Neural cell (in vitro differentiated cells): ENCODE measurements around the gene GPRIN1. TPM values are rescaled to one million over a fixed set of nuclear protein-coding genes. Genes with fewer than 3 reads are reported as not detected.

Experiments used
- H2AFZ ChIP-seq: fragments of 200-600, 300-800 bp; sonication (generic), shearing (Covaris generic); 2 replicates; pipeline ENCODE4 v1.6.0; 2014; ENCODE audit warnings: low read depth, mild to moderate bottlenecking, antibody characterized with exemption, low read length, moderate library complexity
- H3F3A ChIP-seq: fragments of 200-600 bp; shearing (Covaris generic); 2 replicates; pipeline ENCODE4 v1.6.1; 2016; ENCODE audit warnings: mild to moderate bottlenecking, moderate library complexity, mixed read lengths, antibody characterized with exemption, low read length; ENCODE audit not compliant: insufficient read depth, poor library complexity, severe bottlenecking
- H3K27ac ChIP-seq: fragments of 200-600, 300-800 bp; sonication (generic), shearing (Covaris generic); 2 replicates; pipeline ENCODE4 v1.5.1; 2014; ENCODE audit warnings: mild to moderate bottlenecking, low read length, moderate library complexity
- H3K27me3 ChIP-seq: fragments of 300-800, 200-600 bp; sonication (generic), shearing (Covaris generic); 2 replicates; pipeline ENCODE4 v1.6.0; 2014; ENCODE audit warnings: mild to moderate bottlenecking, low read depth, low read length, moderate library complexity; ENCODE audit not compliant: insufficient read depth
- H3K36me3 ChIP-seq: fragments of 300-800, 200-600 bp; sonication (generic), shearing (Covaris generic); 2 replicates; pipeline ENCODE4 v1.5.1; 2014; ENCODE audit warnings: mild to moderate bottlenecking, antibody characterized with exemption, low read length, moderate library complexity; ENCODE audit not compliant: insufficient read depth
- H3K4me2 ChIP-seq: fragments of 300-800, 200-600 bp; sonication (generic), shearing (Covaris generic); 2 replicates; pipeline ENCODE4 v1.6.0; 2014; ENCODE audit warnings: mild to moderate bottlenecking, low read length
- H3K4me3 ChIP-seq: fragments of 300-800, 200-600 bp; sonication (generic), shearing (Covaris generic); 2 replicates; pipeline ENCODE4 v1.5.1; 2014; ENCODE audit warnings: mild to moderate bottlenecking, low read length, moderate library complexity
- H3K79me2 ChIP-seq: fragments of 200-600 bp; shearing (Covaris generic); replicated peaks from 2 replicates; pipeline ENCODE4 v1.6.0; 2014; ENCODE audit warnings: mild to moderate bottlenecking, low read length, moderate library complexity; ENCODE audit not compliant: insufficient read depth
- H3K9ac ChIP-seq: fragments of 300-800, 200-600 bp; sonication (generic), shearing (Covaris generic); 2 replicates; pipeline ENCODE4 v1.6.1; 2016; ENCODE audit warnings: mild to moderate bottlenecking, low read length, mixed read lengths
- H3K9me2 ChIP-seq: fragments of 200-600 bp; shearing (Covaris generic); 2 replicates; pipeline ENCODE4 v1.6.1; 2016; ENCODE audit warnings: mild to moderate bottlenecking, low read length, mixed read lengths; ENCODE audit not compliant: insufficient read depth
- H3K9me3 ChIP-seq: fragments of 200-600, 300-800 bp; sonication (generic), shearing (Covaris generic); 2 replicates; pipeline ENCODE4 v1.6.1; 2016; ENCODE audit warnings: mild to moderate bottlenecking, mixed run types, low read length, moderate library complexity, mixed read lengths
- H4K20me1 ChIP-seq: fragments of 200-600 bp; shearing (Covaris generic); 2 replicates; pipeline ENCODE4 v1.6.1; 2016; ENCODE audit warnings: mild to moderate bottlenecking, mixed run types; ENCODE audit not compliant: insufficient read depth
- CTCF ChIP-seq: fragments of 450-650 bp; IDR thresholded peaks from 2 replicates; pipeline ENCODE4 v1.5.1; 2014; ENCODE audit warnings: antibody characterized with exemption, mild to moderate bottlenecking, moderate library complexity; ENCODE audit not compliant: poor library complexity, severe bottlenecking
- EP300 ChIP-seq: fragments of 450-650 bp; conservative IDR thresholded peaks from 2 replicates; pipeline ENCODE4 v1.6.1; 2014; ENCODE audit warnings: antibody characterized with exemption, mild to moderate bottlenecking, moderate library complexity; ENCODE audit not compliant: poor library complexity, severe bottlenecking
- EZH2 ChIP-seq: fragments of 200-600, 300-800 bp; shearing (Covaris generic), sonication (generic); IDR thresholded peaks from 2 replicates; pipeline ENCODE4 v1.6.1; 2014; ENCODE audit warnings: antibody characterized with exemption, low read length, borderline replicate concordance, mild to moderate bottlenecking; ENCODE audit not compliant: insufficient read depth, poor library complexity, severe bottlenecking
- MXI1 ChIP-seq: fragments of 450-650 bp; conservative IDR thresholded peaks from 2 replicates; pipeline ENCODE4 v1.6.1; 2014; ENCODE audit warnings: antibody characterized with exemption, mild to moderate bottlenecking; ENCODE audit not compliant: poor library complexity, severe bottlenecking
- POLR2AphosphoS5 ChIP-seq: IDR thresholded peaks from 2 replicates; pipeline ENCODE4 v1.6.1; 2012
- RAD21 ChIP-seq: fragments of 450-650 bp; conservative IDR thresholded peaks from 2 replicates; pipeline ENCODE4 v1.6.1; 2014; ENCODE audit warnings: antibody characterized with exemption, mild to moderate bottlenecking, moderate library complexity
- REST ChIP-seq: IDR thresholded peaks from 2 replicates; pipeline ENCODE4 v1.6.1; 2012; ENCODE audit warnings: borderline replicate concordance
- SMC3 ChIP-seq: fragments of 450-650 bp; conservative IDR thresholded peaks from 2 replicates; pipeline ENCODE4 v1.6.1; 2014; ENCODE audit warnings: antibody characterized with exemption, mild to moderate bottlenecking, moderate library complexity; ENCODE audit not compliant: poor library complexity
- TAF1 ChIP-seq: IDR thresholded peaks from 2 replicates; pipeline ENCODE4 v1.6.1; 2012; ENCODE audit warnings: low read depth
- polyA plus RNA-seq: library from polyadenylated mRNA; depleted of rRNA; stranded (reverse); fragments of >200 nt; gene quantifications from 2 replicates; pipeline ENCODE4 v1.2.3, GENCODE V29; 2014

Gene GPRIN1
- polyA plus RNA-seq, 1 donor from 2014 or later, result 32.3 TPM

- Histone ChIP-seq H3K27me3 (peaks cover 47% of the 10 kb centered on the region), H3K36me3 (no peaks in the 10 kb centered on the region), H3K9ac (no peak overlapping the region), H4K20me1 (no peaks in the 10 kb centered on the region), H3K4me2 (no peak overlapping the region), H3K4me3 (peak overlapping the region; percentile 33), H3K27ac (no peak overlapping the region), H3K9me3 (no peaks in the 10 kb centered on the region), H3F3A (no peaks in the 10 kb centered on the region), H3K79me2 (no peaks in the 10 kb centered on the region), H2AFZ (no peak overlapping the region), H3K9me2 (no peaks in the 10 kb centered on the region)
- TF ChIP-seq EZH2 (no peak), EP300 (no peak), RAD21 (no peak)
Observed at GRCh38 chr5:176632745-176633144, 22.8 kb upstream of the GPRIN1 start.

DNA sequence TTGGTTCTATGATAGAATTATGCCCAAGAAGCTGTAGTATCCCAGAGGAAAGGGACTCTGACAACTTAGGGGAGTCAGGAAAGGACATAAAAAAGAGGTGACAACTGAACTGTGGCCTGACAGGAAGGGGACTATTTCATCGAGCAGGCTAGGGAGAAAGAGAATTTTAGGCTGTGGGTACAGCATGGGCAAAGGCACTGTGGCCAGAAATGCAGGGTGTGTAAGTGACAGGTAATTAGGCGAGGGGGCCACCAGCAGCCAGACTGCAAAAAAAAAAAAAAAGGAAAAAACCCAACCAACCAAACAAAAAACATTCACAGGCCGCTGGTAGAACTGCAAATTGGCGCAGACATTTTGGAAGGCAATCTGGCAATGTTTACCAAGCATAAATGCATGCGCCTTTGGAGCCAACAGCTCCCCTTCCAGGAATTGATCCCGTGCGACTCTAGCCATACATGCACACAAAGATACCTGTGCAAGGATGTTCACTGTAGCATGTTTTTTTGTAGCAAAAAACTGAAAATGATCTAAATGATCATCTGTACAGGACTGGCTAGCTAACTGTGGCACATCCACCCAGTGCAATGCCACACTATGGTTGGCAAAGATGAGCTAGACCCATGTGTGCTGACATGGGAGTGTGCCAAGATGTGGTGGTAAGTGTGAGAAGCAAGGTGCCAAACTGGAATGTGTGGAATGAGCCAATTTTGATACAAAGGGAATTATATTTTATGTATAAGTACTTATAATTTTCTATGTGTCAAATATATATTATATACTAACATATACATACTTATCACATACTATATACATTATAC is 21.6 kb upstream of the GPRIN1 start:
- peaks cover 50% of the 10 kb centered on the region for H3K27me3 ChIP-seq
- H3K4me3 ChIP-seq, result peak overlapping the region; percentile 85

More for the DNA sequence above, 21.6 kb upstream of the GPRIN1 start:
- no peaks in the 10 kb centered on the region for H3K9me2 ChIP-seq
- H3F3A ChIP-seq, result no peaks in the 10 kb centered on the region
- H4K20me1 ChIP-seq, result no peaks in the 10 kb centered on the region
- no peaks in the 10 kb centered on the region for H3K9me3 ChIP-seq
- H3K36me3 ChIP-seq, result no peaks in the 10 kb centered on the region
- no peak overlapping the region for H3K4me2 ChIP-seq
- TF ChIP-seq MXI1 (no peak), POLR2AphosphoS5 (no peak), CTCF (no peak), SMC3 (no peak), REST (no peak), RAD21 (no peak), TAF1 (no peak), EZH2 (no peak), EP300 (no peak)
- H2AFZ ChIP-seq, result no peak overlapping the region
- no peak overlapping the region for H3K27ac ChIP-seq
- H3K79me2 ChIP-seq, result no peaks in the 10 kb centered on the region
- peak overlapping the region; percentile 76 for H3K9ac ChIP-seq
